Hepatocyte (in vitro differentiated cells): ENCODE data around the gene STAT5B. TPM values are rescaled to one million over a fixed set of nuclear protein-coding genes. Genes with fewer than 3 reads are reported as not detected.

ENCODE experiments used
- DNase-seq: peaks from one replicate; pipeline ENCODE4 v3.0.0-alpha.2; 2016; ENCODE audit warnings: low spot score
- H2AFZ ChIP-seq: fragments of 200-600 bp; sonication (generic); 2 replicates; pipeline ENCODE4 v1.6.0; 2016; ENCODE audit warnings: antibody characterized with exemption, mild to moderate bottlenecking
- H3K27ac ChIP-seq: fragments of 200-600 bp; sonication (generic); 2 replicates; pipeline ENCODE4 v1.5.1; 2016; ENCODE audit warnings: mild to moderate bottlenecking
- H3K27me3 ChIP-seq: fragments of 200-600 bp; sonication (generic); 2 replicates; pipeline ENCODE4 v1.6.1; 2016
- H3K36me3 ChIP-seq: fragments of 200-600 bp; sonication (generic); replicated peaks from 2 replicates; pipeline ENCODE4 v1.5.1; 2016; ENCODE audit warnings: low read depth; ENCODE audit not compliant: insufficient read depth
- H3K4me1 ChIP-seq: fragments of 200-600 bp; sonication (generic); 2 replicates; pipeline ENCODE4 v1.5.1; 2016; ENCODE audit warnings: mild to moderate bottlenecking, moderate library complexity; ENCODE audit not compliant: insufficient read depth
- H3K4me2 ChIP-seq: fragments of 200-600 bp; sonication (generic); 2 replicates; pipeline ENCODE4 v1.6.0; 2016
- H3K4me3 ChIP-seq: fragments of 200-600 bp; sonication (generic); 2 replicates; pipeline ENCODE4 v1.5.1; 2016; ENCODE audit warnings: mild to moderate bottlenecking
- H3K79me2 ChIP-seq: fragments of 200-600 bp; sonication (generic); 2 replicates; pipeline ENCODE4 v1.6.0; 2017; ENCODE audit warnings: mild to moderate bottlenecking
- H3K9me2 ChIP-seq: fragments of 200-600 bp; sonication (generic); replicated peaks from 2 replicates; pipeline ENCODE4 v1.6.0; 2017; ENCODE audit warnings: mild to moderate bottlenecking; ENCODE audit not compliant: insufficient read depth
- H3K9me3 ChIP-seq: fragments of 200-600 bp; sonication (generic); 2 replicates; pipeline ENCODE4 v1.5.1; 2016; ENCODE audit warnings: low read depth, mild to moderate bottlenecking
- H4K20me1 ChIP-seq: fragments of 200-600 bp; sonication (generic); 2 replicates; pipeline ENCODE4 v1.6.0; 2016; ENCODE audit warnings: mild to moderate bottlenecking; ENCODE audit not compliant: insufficient read depth, poor library complexity, severe bottlenecking
- CTCF ChIP-seq: fragments of 200-600 bp; sonication (generic); IDR thresholded peaks from 2 replicates; pipeline ENCODE4 v1.5.1; 2016; ENCODE audit warnings: antibody characterized with exemption, mild to moderate bottlenecking; ENCODE audit not compliant: poor library complexity
- EZH2 ChIP-seq: fragments of 200-600 bp; sonication (generic); IDR thresholded peaks from 2 replicates; pipeline ENCODE4 v1.6.1; 2016; ENCODE audit warnings: antibody characterized with exemption, mild to moderate bottlenecking, borderline replicate concordance
- EZH2phosphoT487 ChIP-seq: fragments of 200-600 bp; sonication (generic); IDR thresholded peaks from one replicate; pipeline ENCODE4 v1.6.1; 2018; ENCODE audit warnings: antibody characterized with exemption, mild to moderate bottlenecking, low read depth, moderate library complexity; ENCODE audit not compliant: unreplicated experiment, severe bottlenecking
- WGBS: methylation state at CpG from one replicate; pipeline ENCODE4 v1.1.6; 2016; ENCODE audit warnings: low lambda C conversion rate; ENCODE audit errors: missing lambda C conversion rate; 5-methylcytosine and 5-hydroxymethylcytosine counted together
- polyA plus RNA-seq: library from polyadenylated mRNA; unstranded; fragments of >200 nt; fragmentation: Nextera tagmentation; extraction: Ambion mirVana; gene quantifications from 2 replicates; pipeline ENCODE4 v1.2.1, GENCODE V29; 2016
- total RNA-seq: library from RNA; depleted of rRNA; stranded (reverse); fragments of >200 nt; gene quantifications from 2 replicates; pipeline ENCODE4 v1.2.3, GENCODE V29; 2014

STAT5B gene
- total and polyA plus RNA-seq, 2 experiments from 2014 or later, result 25.7 to 26.0 TPM

DNA sequence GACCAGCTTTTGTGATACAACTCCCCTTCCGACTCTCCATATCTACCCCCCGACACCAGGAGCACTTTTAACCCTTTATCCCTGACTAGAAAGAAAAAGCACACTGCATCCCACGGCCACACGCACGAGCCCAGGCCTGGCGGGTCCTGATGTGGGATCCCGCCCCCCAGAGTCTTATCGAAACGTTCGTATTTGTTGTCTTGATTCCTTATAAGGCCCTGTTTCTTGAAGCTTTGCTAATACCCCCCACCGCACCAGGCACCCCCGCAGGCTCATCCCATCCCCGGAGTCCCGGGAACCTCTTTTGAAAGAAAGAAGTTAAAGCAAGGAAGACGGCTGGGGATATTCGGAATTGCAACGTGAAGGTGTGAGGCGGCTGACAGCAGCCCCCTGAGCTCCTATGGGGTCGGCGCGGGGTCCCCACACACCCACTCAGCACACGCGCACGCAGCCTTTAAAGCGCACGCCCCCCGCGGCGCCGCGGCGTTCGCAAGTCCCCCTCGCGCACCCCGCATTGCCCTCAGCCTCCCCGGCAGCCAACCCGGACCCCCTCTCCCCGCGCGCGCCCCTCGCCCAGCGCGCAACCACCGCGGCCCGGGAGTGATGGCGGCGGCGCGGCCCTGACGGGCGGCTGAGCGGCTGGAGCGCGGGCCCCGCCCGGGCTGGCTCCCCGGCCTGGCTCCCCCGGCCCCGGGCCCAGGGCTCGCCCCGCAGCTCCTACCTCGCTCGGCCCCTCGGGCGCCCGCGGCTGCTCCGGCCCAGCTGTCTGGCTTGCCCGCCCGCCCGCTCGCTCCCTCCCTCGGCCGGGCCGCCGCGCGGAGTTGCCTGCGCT, 448 bp downstream of the STAT5B start:
- Histone ChIP-seq H3K4me3 (peak overlapping the region; percentile 70), H3K4me2 (peak overlapping the region; percentile 79), H3K27me3 (no peaks in the 10 kb centered on the region), H3K4me1 (peaks cover 17% of the 10 kb centered on the region), H3K36me3 (no peaks in the 10 kb centered on the region), H3K9me3 (no peaks in the 10 kb centered on the region), H2AFZ (peak overlapping the region; percentile 86), H4K20me1 (no peaks in the 10 kb centered on the region), H3K79me2 (peaks cover 50% of the 10 kb centered on the region), H3K27ac (peak overlapping the region; percentile 96), H3K9me2 (no peaks in the 10 kb centered on the region)
- 2% methylated on average over 25 of the region's 82 CpGs for WGBS
- TF ChIP-seq CTCF (no peak), EZH2 (no peak), EZH2phosphoT487 (no peak)
- DNase-seq, result peak; percentile 35

GRCh38 chr17:42274812-42275526, 1.2 kb downstream of the STAT5B start:
- no peaks in the 10 kb centered on the region for H3K9me2 ChIP-seq
- peak overlapping the region; percentile 86 for H2AFZ ChIP-seq
- no peaks in the 10 kb centered on the region for H3K36me3 ChIP-seq
- H3K4me2 ChIP-seq, result peak overlapping the region; percentile 79
- peak overlapping the region; percentile 70 for H3K4me3 ChIP-seq
- no peaks in the 10 kb centered on the region for H4K20me1 ChIP-seq
- peak overlapping the region; percentile 96 for H3K27ac ChIP-seq
- no peaks in the 10 kb centered on the region for H3K9me3 ChIP-seq
- no peak for TF ChIP-seq EZH2phosphoT487
- TF ChIP-seq CTCF, result no peak
- no peak for TF ChIP-seq EZH2
- DNase-seq, result no peak
- 25% methylated on average over 13 of the region's 13 CpGs for WGBS
- peaks cover 57% of the 10 kb centered on the region for H3K79me2 ChIP-seq
- H3K4me1 ChIP-seq, result peaks cover 18% of the 10 kb centered on the region
- H3K27me3 ChIP-seq, result no peaks in the 10 kb centered on the region

DNA sequence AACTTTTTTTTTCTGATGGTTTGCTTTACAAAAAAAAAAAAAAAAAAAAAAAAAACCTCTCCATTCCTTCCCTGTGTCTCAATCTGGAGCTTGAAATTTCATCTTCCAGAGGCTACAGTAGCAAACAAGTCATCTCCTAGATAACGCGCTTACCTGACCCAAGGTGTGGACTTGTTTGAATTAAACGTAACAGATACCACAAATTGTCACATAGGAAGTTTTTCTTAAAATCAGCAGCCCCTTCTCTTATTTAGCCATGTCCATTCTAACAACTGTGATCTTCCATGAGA, 2.0 kb downstream of the STAT5B start:
- peak overlapping the region; percentile 79 for H3K4me2 ChIP-seq
- no peaks in the 10 kb centered on the region for H4K20me1 ChIP-seq
- H3K9me2 ChIP-seq, result no peaks in the 10 kb centered on the region
- no peak overlapping the region for H2AFZ ChIP-seq
- no peaks in the 10 kb centered on the region for H3K9me3 ChIP-seq
- H3K4me3 ChIP-seq, result no peak overlapping the region
- H3K79me2 ChIP-seq, result peaks cover 63% of the 10 kb centered on the region
- peaks cover 24% of the 10 kb centered on the region for H3K4me1 ChIP-seq
- H3K27me3 ChIP-seq, result no peaks in the 10 kb centered on the region
- TF ChIP-seq CTCF (no peak), EZH2phosphoT487 (no peak), EZH2 (no peak)
- no peak overlapping the region for H3K27ac ChIP-seq
- no peak for DNase-seq
- H3K36me3 ChIP-seq, result no peaks in the 10 kb centered on the region
- 86% methylated on average over 3 of the region's 3 CpGs for WGBS
